ENCODE results near the gene GPRIN1.

DNA sequence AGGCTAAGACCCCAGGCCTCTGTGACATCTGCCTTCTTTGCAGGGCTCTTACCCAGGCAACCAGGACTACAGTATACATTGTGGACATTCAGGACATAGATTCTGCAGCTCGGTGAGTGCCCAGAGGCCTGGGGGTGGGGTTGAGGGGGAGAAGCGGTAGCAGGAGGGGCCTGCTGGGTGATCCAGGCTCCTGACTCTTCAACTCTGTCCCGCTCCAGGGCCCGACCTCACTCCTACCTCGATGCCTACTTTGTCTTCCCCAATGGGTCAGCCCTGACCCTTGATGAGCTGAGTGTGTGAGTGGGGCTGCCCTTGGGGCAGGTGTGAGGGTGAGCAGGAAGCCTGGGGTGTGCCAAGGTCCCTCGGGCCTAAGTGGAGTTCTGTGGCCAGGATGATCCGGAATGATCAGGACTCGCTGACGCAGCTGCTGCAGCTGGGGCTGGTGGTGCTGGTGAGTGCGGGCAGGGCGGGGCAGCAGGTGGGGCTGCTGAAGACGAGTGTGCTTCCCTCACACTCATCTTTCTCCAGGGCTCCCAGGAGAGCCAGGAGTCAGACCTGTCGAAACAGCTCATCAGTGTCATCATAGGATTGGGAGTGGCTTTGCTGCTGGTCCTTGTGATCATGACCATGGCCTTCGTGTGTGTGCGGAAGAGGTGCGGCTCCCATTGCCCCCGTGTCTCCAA, 19.8 kb downstream of the GPRIN1 start:
- TF ChIP-seq, protein P1, sequence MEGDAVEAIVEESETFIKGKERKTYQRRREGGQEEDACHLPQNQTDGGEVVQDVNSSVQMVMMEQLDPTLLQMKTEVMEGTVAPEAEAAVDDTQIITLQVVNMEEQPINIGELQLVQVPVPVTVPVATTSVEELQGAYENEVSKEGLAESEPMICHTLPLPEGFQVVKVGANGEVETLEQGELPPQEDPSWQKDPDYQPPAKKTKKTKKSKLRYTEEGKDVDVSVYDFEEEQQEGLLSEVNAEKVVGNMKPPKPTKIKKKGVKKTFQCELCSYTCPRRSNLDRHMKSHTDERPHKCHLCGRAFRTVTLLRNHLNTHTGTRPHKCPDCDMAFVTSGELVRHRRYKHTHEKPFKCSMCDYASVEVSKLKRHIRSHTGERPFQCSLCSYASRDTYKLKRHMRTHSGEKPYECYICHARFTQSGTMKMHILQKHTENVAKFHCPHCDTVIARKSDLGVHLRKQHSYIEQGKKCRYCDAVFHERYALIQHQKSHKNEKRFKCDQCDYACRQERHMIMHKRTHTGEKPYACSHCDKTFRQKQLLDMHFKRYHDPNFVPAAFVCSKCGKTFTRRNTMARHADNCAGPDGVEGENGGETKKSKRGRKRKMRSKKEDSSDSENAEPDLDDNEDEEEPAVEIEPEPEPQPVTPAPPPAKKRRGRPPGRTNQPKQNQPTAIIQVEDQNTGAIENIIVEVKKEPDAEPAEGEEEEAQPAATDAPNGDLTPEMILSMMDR (IDR thresholded peaks at IDR 0.05) = no peak
- TF ChIP-seq EZH2phosphoT487 (IDR thresholded peaks at IDR 0.05) = no peak
